ENCODE measurements around the gene ZNF511. TPM values are rescaled to one million over a fixed set of nuclear protein-coding genes. Genes with fewer than 3 reads are reported as not detected.

Gene ZNF511
- total and polyA plus RNA-seq, 2 donors (not counting 1 experiment from before 2014, with no cell fraction given): 30.7 to 45.1 TPM

GRCh38 chr10:133287832-133288500 is 20.7 kb upstream of the ZNF511 start:
- no peak for ATAC-seq (ENCODE audit: low read depth)
- ChIA-PET CTCF (no interaction called here), POLR2A (no interaction called here)
- TF ChIP-seq CTCF (IDR thresholded peaks at IDR 0.05): no peak
- TF ChIP-seq EZH2 (IDR thresholded peaks at IDR 0.05; ENCODE audit: borderline replicate concordance, insufficient read depth, low read depth, low read length, poor library complexity, severe bottlenecking): no peak
- Histone ChIP-seq H4K20me1 (ENCODE audit: control insufficient read depth, insufficient read depth, low read length, poor library complexity, severe bottlenecking) (peaks cover 7% of the 10 kb centered on the region), H3K27ac (ENCODE audit: low read length in 2 of 2) (no peak overlapping the region), H3K27me3 (replicated peaks in 1 of 4; ENCODE audit: control extremely low read depth in 1 of 4, control insufficient read depth in 3 of 4, insufficient read depth in 4 of 4, low read length in 3 of 4) (no peaks in the 10 kb centered on the region), H3K4me3 (ENCODE audit: control extremely low read depth in 1 of 5, extremely low read depth in 1 of 5, insufficient read depth in 1 of 5, low read depth in 2 of 5, low read length in 4 of 5) (no peak overlapping the region), H3K4me1 (ENCODE audit: control insufficient read depth in 2 of 2, insufficient read depth in 2 of 2, low read length in 2 of 2) (no peaks in the 10 kb centered on the region), H3K79me2 (ENCODE audit: control insufficient read depth, insufficient read depth, low read length) (no peaks in the 10 kb centered on the region), H3K36me3 (replicated peaks in 1 of 2; ENCODE audit: control extremely low read depth in 1 of 2, control insufficient read depth in 1 of 2, extremely low read depth in 1 of 2, insufficient read depth in 2 of 2, low read length in 1 of 2) (peaks cover 1 to 73% of the 10 kb centered on the region in 2 experiments), H3K9me3 (ENCODE audit: control extremely low read depth in 1 of 3, control insufficient read depth in 2 of 3, insufficient read depth in 1 of 3, low read length in 2 of 3) (no peaks in the 10 kb centered on the region), H3K9ac (ENCODE audit: low read length) (no peak overlapping the region), H3K4me2 (replicated peaks; ENCODE audit: low read depth, low read length, poor library complexity, severe bottlenecking) (no peak overlapping the region), H2AFZ (ENCODE audit: insufficient read depth, low read depth, low read length, poor library complexity, severe bottlenecking) (no peak overlapping the region)
- Mint-ChIP-seq H3K9me3 (ENCODE audit: insufficient read depth) (no peaks in the 10 kb centered on the region), H3K4me3 (no peak overlapping the region), H3K27ac (no peak overlapping the region), H3K27me3 (no peaks in the 10 kb centered on the region), H3K4me1 (no peaks in the 10 kb centered on the region)
- no peak for DNase-seq
- 95% methylated on average over 35 of the region's 46 CpGs for WGBS (ENCODE audit: insufficient coverage)
- intact Hi-C loops (cut with micrococcal nuclease): no loop called here

GRCh38 chr10:133289761-133290160 is 19.0 kb upstream of the ZNF511 start:
- Mint-ChIP-seq H3K9me3 (ENCODE audit: insufficient read depth) (no peaks in the 10 kb centered on the region), H3K4me1 (no peaks in the 10 kb centered on the region), H3K4me3 (no peak overlapping the region), H3K27ac (no peak overlapping the region), H3K27me3 (no peaks in the 10 kb centered on the region)
- ChIA-PET POLR2A (no interaction called here), CTCF (interaction anchor here (1.3 kb wide), 1 partner anchor 44 kb away, joined by 4 read pairs; no protein-coding TSS in a partner anchor)
- peaks cover 1 to 74% of the 10 kb centered on the region in 2 experiments for H3K36me3 ChIP-seq (replicated peaks in 1 of 2; ENCODE audit: control extremely low read depth in 1 of 2, control insufficient read depth in 1 of 2, extremely low read depth in 1 of 2, insufficient read depth in 2 of 2, low read length in 1 of 2)
- H3K4me1 ChIP-seq (ENCODE audit: control insufficient read depth in 2 of 2, insufficient read depth in 2 of 2, low read length in 2 of 2): no peaks in the 10 kb centered on the region
- no peaks in the 10 kb centered on the region for H3K79me2 ChIP-seq (ENCODE audit: control insufficient read depth, insufficient read depth, low read length)
- H3K27ac ChIP-seq (ENCODE audit: low read length in 2 of 2): no peak overlapping the region
- H3K9ac ChIP-seq (ENCODE audit: low read length): no peak overlapping the region
- no peaks in the 10 kb centered on the region for H3K9me3 ChIP-seq (ENCODE audit: control extremely low read depth in 1 of 3, control insufficient read depth in 2 of 3, insufficient read depth in 1 of 3, low read length in 2 of 3)
- intact Hi-C loops (cut with micrococcal nuclease): no loop called here
- peaks cover 7% of the 10 kb centered on the region for H4K20me1 ChIP-seq (ENCODE audit: control insufficient read depth, insufficient read depth, low read length, poor library complexity, severe bottlenecking)
- no peak overlapping the region for H2AFZ ChIP-seq (ENCODE audit: insufficient read depth, low read depth, low read length, poor library complexity, severe bottlenecking)
- no peak overlapping the region for H3K4me2 ChIP-seq (replicated peaks; ENCODE audit: low read depth, low read length, poor library complexity, severe bottlenecking)
- H3K4me3 ChIP-seq (ENCODE audit: control extremely low read depth in 1 of 5, extremely low read depth in 1 of 5, insufficient read depth in 1 of 5, low read depth in 2 of 5, low read length in 4 of 5): no peak overlapping the region
- no peaks in the 10 kb centered on the region for H3K27me3 ChIP-seq (replicated peaks in 1 of 4; ENCODE audit: control extremely low read depth in 1 of 4, control insufficient read depth in 3 of 4, insufficient read depth in 4 of 4, low read length in 3 of 4)
- WGBS (ENCODE audit: insufficient coverage): 96% methylated on average over 24 of the region's 24 CpGs
- ATAC-seq (ENCODE audit: low read depth) (no peak), DNase-seq (no peak)
- TF ChIP-seq EZH2 (IDR thresholded peaks at IDR 0.05; ENCODE audit: borderline replicate concordance, insufficient read depth, low read depth, low read length, poor library complexity, severe bottlenecking) (no peak), CTCF (IDR thresholded peaks at IDR 0.05) (no peak)
